GM19043 (cell line): ENCODE results near the gene UBXN2A.

Experiments used
- ATAC-seq: cut with Tn5 transposase; IDR thresholded peaks from one replicate; pipeline ENCODE4 v1.9.1; 2021; ENCODE audit warnings: low read depth; ENCODE audit not compliant: unreplicated experiment

Gene UBXN2A, protein sequence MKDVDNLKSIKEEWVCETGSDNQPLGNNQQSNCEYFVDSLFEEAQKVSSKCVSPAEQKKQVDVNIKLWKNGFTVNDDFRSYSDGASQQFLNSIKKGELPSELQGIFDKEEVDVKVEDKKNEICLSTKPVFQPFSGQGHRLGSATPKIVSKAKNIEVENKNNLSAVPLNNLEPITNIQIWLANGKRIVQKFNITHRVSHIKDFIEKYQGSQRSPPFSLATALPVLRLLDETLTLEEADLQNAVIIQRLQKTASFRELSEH

DNA sequence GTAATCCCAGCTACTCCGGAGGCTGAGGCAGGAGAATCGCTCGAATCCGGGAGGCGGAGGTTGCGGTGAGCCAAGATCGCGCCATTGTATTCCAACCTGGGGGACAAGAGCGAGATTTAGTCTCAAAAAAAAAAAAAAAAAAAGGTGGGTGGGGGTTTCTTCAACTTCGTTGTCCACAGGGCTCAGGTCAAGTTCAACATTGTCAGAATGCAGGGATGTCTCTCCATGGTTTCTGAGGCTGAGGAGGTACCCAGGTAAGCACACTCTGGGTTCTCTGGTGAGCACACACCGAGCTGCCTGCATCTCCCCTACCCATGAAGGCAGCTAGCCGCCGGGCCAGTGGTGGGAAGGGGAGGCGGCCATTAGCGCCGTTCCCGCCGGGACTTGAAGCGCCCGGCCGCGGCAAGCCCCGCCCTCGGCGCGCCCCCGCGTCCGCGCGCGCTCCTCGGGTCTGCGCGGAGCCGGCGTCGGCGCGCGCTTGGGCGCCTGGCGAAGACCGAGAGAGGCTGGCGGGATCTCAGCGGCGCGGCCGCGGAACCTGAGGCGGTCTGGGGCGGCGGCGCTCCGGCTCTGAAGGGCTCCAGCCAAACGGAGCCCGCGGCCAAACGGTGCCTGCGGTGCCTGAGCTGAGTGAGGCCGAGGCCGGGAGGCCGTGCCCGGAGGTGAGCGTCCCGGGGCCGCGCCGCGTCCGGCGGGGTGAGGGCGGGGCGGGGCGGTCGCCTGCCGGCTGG lies at the start of gene UBXN2A:
UBXN2A (plus strand) TSS at position 477 of the 731 bp plus-strand sequence. CDS start 17,852 bp downstream, outside the sequence.
- ATAC-seq: peak; percentile 69

DNA sequence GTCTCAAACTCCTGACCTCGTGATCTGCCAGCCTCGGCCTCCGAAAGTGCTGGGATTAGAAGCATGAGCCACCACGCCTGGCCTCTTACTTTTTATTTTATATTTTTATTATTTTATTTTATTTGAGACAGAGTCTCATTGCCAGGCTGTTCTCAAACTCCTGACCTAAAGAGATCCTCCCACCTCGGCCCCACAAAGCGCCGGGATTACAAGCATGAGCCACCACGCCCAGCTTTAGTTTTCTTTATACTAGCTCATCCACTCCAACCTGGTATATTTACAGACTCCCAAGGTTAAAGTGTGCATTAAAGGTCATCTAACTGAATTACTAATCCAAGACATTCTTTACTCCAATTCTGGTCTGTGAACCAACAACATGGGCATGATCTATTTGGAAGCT lies 40.1 kb upstream of the UBXN2A start:
- no peak for ATAC-seq

DNA sequence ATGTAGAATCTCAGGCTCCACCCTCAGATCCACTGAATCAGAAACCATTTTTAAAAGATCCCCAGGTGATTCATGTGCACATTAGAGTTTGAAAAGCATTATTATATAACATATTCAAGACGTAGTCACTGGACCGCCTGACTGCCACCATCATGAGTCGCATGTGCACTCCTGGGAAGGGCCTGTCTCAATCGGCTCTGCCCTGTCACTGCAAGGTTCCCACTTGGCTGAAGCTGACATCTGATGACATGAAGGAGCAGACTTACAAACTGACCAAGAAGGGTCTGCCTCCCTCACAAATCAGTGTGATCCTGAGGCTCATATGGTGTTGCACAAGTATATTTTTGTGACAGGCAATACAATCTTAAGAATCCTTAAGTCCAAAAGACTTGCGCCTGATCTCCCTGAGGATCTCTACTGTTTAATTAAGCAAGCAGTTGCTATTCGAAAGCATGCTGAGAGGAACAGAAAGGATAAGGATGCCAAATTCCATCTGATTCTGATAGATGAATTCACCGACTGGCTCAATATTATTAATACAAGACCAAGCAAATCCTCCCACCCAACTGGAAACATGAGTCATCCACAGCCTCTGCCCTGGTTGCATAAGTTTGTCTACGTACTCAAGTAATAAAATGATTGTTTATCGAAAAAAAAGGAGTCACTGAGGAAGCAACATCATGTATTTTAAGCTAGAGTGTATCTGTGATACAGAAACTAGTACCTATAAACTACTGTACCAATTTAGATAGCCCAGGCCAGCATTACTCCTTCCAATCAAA lies 39.5 kb upstream of the UBXN2A start:
- no peak for ATAC-seq

DNA sequence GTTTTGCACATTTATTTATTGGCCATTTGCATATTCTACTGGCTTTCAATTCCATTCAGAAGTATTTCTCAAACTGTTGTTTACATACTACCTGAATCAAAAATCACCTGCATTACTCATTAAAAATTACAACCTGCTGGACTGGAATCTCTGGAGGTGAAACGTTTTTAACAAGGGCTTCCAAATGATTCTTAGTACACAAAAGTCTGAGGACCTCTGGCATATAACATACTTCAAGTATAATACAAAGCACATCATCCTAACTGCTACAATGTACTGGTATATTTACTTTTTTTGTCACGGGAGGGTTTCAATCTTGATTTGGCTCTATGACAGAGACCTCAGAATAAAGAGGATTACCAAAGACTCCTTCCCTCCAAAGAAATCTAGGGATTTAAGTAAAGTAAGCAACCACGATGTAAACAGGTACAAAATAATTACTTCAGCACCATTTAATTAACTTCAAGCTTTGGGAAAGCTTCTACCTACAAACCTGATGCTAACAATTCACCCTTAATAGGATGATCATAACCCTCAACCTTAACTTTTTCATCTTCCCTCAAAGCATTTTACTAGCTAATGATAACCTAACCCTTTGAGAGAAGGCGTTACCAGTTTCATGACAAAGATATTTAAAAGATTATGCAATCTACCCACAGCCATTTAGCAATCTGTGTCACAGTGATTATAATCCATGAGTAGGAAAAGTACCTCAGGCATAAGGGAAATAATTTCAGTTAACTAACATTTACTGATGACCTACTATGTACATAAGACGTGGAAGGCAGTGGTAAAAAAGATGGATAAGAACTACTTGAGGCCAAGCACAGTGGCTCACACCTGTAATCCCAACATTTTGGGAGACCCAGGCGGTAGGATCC lies 38.1 kb upstream of the UBXN2A start:
- ATAC-seq: no peak

DNA sequence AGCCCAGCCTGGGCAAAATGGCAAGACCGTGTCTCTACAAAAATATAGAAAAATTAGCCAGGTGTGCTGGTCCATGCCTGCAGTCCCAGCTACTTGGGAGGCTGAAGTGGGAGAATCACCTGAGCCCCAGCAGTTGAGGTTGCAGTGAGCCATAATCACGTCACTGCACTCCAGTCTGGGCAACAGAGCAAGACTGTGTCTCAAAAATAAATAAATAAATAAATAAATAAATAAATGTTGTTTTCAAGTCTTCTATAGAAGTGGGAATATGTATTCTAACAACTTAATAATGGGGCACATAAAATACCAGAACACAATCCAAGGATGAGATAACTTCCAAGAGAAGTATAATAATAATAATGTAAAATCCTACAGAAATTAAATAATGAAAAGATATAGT lies 37.2 kb upstream of the UBXN2A start:
- no peak for ATAC-seq

DNA sequence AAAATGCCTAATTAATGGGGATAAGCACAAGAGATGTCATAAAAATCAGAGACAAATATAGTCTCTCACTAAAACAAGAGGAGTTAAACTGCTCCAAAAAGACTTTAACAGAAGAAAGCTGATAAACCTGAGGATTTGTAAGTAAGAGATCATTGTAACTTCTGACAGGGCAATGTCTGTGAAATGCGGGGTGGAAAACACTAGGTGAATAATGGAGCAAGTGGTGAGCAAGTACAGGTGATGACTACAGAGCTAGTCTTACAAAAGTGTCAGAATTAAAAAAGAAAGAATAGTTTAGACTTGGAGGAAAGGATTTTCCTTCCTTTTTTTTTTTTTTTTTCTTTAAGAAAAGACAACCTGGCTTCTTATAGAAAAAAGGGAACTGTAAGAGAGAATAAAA lies 36.0 kb upstream of the UBXN2A start:
- ATAC-seq: no peak

DNA sequence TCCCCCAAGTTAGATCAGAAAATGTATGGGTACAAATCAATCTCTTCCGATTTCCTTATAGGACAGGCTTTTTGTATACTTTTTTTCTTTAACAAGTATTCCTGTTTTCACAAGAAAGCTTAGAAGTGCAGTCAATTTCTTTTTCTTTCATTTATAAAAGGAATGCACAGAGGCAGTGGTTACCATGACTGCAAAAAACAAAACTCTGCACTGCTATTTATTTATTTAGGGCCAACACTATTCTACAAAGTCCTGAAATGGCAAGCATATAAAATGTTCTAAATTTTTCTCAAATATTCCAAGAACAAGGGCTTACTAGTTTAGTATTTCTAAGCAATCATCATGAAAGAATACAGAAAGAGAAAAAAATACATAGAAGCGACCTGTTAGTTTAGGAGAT lies 35.6 kb upstream of the UBXN2A start:
- ATAC-seq: no peak

DNA sequence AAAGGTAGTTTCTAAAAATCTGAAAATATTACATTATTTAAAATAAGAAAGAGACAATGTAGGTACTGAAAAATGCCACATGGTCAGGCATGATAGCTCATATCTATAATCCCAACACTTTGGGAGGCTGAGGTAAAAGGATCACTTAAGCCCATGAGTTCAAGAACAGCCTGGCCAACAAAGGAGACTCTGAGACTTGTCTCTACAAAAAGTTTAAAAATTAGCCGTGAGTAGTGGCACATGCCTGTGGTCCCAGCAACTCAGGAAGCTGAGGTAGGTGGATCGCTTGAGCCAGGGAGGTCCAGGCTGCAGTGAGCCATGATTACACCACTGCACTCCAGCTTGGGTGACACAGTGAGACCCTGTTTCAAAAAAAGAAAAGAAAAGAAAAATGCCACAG lies 35.1 kb upstream of the UBXN2A start:
- no peak for ATAC-seq

DNA sequence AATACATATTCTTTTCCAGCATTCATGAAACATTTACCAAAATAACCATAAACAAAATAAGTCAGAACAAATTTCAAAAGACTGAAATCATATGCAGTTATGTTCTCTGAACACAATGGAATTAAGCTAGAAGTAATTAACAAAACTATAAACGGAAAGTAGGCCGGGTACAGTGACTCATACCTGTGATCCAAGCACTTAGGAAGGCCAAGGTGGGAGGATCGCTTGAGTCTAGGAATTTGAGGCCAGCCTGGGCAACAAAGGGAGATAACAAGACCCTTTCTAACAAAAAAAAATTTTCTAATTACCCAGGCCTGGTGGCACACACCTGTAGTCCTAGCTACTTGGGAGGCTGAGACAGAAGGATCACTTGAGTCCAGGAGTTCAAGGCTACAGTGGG lies 28.2 kb upstream of the UBXN2A start:
- ATAC-seq: no peak

DNA sequence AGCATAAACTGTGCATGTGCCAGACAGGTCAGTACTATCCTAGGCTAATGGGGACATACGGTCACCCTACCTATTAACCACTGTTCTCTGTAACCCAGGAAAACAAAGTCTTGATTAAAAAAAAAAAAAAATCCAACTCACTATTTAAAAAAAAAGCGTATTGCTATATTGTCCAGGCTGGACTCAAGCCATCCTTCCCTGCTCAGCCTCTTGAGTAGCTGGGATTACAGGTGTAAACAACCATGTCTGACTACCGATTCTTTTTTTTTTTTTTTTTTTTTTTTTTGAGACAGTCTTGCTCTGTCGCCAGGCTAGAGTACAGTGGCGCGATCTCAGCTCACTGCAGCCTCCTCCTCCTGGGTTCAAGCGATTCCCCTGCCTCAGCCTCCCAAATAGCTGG lies 24.9 kb upstream of the UBXN2A start:
- ATAC-seq: no peak

DNA sequence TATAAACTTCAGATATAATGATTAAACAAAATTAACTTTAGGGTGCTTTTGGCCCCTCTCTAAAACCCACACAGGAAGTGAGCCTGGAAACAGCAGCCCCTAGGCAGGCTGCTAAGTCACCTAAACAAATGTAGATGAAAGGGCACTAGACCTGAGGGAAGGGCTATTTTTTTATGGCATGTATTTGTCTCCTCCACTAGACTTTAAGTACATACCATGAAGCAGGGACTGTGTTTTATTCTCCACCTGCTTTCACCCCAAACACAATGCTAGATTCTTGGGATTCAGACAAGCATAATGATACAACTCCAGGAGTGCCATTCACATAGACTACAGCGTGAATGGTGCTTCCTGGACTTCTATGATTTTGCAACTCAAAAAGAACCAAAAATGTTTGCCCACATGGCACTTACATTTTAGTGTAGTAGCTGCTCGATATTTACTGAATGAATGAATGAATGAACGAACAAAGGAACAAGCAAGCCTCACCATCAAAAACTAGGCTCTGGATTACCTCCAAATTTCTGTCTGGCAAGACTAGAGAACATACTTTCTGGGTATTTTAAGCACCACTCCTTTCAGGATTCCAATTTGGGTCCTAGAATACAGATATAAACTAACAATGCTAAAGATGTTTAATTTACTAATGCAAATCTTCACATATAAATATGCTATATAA lies 23.4 kb upstream of the UBXN2A start:
- peak; percentile 76 for ATAC-seq

DNA sequence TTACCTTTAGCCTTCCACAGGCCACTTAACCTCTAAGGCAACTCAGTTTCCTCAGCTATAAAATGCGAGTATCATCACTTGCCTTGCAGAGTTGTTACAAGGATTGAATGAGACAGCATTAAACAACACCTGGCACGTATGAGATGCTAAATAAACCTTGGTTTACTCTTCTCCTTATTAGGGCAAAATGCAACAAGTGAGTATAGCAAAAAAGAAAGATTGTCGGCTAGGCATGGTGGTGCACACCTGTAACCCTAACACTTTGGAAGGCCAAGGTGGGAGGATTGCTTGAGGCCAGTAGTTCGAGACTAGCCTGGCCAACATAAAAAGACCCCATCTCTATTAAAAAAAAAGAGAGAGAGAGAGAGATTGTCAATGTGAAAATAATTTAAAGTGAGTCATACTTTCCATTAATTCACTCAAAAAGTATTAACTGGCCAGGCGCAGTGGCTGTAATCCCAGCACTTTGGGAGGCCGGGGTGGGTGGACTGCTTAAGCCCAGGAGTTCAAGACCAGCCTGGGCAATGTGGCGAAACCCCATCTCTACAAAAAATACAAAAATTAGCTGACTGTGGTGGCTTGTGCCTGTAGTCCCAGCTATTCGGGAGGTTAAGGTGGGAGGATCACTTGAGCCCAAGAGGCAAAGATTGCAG lies 21.3 kb upstream of the UBXN2A start:
- no peak for ATAC-seq

DNA sequence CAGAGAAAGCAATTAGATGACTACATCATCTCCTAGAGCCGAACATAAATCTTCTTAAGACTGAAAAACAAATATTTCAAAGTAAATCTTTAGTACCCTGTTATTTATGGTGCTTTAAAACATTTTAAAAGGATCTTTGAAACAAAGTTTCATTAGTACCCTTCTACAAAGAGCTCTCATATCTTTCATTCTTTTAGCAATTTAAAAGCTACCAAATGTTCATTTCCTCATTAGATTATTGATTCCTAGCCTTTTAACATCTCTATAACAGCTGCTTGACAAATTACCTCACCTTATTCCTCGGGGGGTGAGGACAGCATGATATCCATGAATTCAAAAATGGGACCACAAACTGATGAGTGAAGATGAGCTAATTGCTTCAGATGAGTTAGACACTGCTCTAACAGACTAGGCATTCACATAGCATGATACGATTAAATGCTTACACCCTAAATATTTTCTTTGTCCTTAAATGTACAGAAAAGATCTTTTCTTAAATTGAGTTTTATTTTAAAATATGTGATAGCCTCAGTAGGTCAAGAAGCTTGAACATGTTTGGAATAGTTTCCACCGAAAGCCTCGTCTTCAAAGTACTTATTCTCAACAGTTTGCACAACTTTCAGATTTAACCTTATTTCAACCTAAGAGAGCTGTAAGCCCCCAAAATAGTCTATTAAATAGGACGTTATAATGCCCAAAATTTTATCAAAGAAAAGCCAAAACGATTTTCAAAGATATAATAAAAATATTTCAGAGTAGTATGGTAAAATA lies 15.5 kb upstream of the UBXN2A start:
- ATAC-seq: no peak

DNA sequence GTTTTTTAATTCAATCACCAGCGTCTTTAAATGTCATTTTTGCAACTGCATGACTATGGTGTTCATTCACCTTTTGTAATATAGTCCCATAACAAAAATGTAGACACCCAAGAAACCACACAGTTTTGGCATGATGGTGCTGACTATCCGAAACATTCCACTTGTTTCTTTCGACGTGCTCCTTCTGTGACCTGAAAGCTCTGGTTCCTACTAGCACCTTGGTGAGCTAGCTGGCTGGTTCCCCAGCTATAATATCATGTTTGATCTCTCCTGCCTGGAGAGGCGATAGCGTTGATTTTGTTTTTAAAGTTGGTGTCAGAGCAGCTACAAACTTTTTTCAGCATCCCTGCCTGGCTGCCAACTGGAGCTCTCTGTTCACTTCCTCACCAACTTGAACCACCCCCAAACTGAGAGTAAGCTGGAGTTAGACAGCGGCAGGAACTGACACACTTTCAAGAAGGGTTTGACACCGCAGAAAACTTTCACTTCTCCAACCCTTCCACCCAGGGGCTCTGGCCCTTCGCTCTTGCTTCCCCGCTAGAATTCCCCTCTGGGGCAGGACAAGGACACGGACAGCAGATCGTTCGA lies 14.5 kb upstream of the UBXN2A start:
- ATAC-seq: peak; percentile 51

DNA sequence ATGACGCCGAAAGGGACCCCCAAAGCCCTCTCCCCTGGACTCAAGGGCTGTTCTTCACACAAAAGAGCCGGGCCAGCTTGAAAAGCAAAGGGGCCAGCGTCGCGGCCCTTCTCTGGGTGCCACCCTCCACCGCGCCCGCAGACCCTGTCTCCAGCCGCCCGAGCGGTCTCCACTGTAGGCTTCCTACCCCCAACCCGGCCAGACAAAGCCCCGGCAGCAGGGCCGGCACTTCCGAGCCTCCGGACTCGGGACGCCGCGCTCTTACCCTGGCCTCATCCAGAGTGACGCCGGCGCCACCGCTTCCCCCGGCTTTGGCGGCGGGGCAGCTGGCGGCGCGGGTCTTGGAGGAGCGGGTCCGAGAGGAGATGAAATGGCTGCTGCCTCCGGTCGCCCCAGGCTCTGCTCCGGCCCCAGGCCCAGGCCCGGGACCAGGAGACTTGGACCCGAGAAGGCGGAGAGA lies 13.9 kb upstream of the UBXN2A start:
- ATAC-seq: peak; percentile 17

DNA sequence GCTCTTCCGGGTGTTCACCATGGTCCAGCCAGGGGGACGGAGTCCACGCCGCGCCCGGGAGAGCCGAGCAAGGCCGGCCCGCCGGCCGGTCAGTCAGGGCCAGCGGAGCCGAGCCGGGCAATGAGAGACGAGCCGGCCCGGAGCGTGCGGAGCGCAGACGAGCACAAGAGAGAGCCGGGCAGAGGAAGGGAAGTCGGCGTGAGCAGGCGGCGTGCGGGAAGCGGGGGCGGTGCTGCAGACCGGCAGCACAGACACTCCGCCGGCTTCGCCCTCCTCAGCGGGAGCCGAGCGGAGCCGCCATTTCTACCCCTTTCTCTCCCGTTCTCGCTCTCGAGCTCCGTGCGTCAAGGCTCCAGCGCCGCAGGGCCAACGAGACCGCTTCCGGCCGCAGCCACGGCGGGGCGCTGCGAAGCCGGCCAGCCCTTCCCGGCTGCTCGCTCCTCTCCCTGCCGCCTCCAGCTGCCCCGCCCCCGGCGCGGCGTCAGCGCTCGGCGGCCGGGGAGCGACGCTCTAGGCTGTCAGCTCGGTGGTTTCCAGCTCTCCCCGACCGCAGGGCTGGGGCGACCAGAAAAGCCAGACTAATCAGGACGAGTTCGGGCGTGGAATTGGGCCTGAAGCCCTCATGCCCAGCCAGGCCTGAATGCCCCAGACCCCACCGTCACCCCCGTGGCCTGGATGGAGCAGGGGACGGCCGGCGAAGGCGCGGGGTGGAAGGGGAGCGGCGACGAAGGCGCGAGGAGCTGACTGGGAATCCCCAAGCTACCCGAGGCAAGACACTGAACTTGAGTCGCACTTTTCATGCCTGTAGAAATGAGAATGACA lies 13.3 kb upstream of the UBXN2A start, which contains the start of gene ATAD2B:
ATAD2B (minus strand) TSS at position 374 of the 822 bp plus-strand sequence; CDS start at position 21, 353 bp downstream.
- ATAC-seq: peak; percentile 58

DNA sequence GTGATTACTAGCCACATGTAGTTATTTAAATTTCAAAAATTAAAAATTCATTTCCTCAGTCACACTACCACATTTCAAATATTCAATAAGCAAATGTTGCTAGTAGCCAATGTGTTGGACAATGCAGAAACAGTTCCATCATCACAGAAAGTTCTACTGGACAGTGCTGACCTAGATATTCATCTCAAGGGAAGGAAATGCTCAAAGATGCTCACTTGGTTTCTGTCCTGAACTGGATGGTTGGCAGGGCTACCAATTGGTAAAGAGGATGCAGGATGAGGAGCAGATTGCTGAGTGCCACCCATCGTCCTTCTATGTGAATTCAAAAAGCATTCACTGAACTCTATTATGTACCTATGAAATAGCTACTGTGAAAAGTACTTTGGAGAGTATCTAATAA lies 6.0 kb upstream of the UBXN2A start:
- ATAC-seq: no peak
